GM20431 (cell line): Measurements from ENCODE around the gene CERS5.

Experiments used
- in situ Hi-C: fragments of 300-500 bp; cut with MseI, MboI; formaldehyde crosslinking; loops from one replicate; pipeline ENCODE4 v1.15.0; 2020; ENCODE audit warnings: low sequenced_read_pairs; ENCODE audit not compliant: unreplicated experiment

CERS5 gene

GRCh38 chr12:50145439-50145838, 21.7 kb downstream of the CERS5 start:
- in situ Hi-C loops: no loop called here

DNA sequence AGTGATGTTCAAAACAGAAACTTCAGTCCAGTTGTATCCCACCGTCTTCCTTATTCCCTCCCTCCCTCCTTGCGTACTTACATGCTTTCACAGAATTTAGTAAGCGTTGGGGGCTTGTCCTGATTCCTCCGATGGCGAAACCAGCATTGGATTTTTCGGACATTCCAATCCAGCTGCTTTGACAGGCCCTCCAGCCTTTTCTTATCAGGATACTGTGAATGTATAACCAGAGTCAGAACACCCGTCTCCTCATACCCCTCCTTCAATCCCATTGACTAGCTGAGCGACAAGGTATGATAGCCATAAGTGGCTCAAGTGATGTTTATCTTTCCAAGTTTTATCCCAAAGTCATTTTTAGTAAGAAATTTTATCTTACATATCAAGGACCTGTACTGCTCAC, 24.2 kb downstream of the CERS5 start:
- in situ Hi-C loops: no loop called here

GRCh38 chr12:50132505-50133135, 34.5 kb downstream of the CERS5 start:
- in situ Hi-C loops: no loop called here

GRCh38 chr12:50129290-50129689, 37.9 kb downstream of the CERS5 start:
- in situ Hi-C loops: no loop called here

GRCh38 chr12:50127546-50127945, 39.6 kb downstream of the CERS5 start:
- in situ Hi-C loops: no loop called here

DNA sequence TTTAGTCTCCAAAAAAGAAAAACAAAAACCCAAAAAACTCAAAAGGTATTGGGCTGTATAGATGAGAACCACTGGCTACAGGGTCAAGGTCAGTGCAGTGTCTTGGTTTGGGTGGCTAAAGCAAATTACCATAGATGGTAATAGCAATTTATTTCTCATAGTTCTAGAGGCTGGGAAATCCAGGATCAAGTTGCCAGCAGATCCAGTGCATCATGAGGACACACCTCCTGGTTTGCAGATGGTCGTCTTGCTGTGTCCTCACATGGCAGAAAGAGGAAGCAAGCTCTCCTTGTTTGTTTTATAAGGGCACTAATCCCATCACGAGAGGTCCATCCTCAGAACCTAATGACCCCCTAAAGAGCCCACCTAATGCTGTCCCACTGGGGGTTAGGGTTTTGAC, 44.0 kb downstream of the CERS5 start:
- in situ Hi-C loops: no loop called here

DNA sequence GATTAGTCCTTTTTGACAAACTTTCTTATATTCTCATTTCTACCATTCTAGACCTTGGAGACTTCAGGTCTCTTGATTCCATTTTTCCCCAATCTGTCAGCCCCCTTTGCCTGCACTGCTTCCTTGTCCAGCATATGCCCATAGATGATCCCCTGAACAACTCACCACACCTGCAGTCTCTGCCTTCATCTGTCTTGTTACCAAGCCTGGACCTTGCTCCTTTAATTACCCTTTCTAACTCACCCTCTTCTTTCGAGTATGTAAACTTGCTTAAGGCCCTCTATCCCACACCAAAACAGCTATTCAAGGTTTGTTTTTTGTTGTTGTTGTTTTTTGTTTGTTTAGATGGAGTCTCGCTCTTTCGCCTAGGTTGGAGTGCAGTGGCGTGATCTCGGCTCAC, 45.5 kb downstream of the CERS5 start:
- in situ Hi-C loops: no loop called here

- in situ Hi-C loops: no loop called here
Measured at GRCh38 chr12:50120953-50121352, 46.2 kb downstream of the CERS5 start.

DNA sequence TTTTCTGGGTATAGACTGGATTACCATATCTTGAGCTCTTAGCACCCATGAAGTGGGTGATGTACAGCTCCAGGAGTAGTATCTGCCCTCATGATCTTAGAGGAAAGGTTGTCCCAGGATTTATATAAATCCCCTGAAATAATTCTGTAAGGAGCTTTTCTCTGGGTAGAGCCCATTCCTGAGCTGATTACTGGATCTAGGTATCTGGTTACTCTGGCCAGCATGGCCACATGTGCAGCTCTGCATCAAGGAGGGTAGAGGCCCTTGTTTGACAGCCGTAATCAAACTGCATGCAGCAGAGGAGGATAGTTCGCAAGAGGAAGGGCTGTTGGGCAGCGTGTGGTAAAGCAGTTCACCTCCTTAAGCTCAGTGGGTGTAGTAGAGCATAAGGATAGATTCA, 46.6 kb downstream of the CERS5 start:
- in situ Hi-C loops: no loop called here

DNA sequence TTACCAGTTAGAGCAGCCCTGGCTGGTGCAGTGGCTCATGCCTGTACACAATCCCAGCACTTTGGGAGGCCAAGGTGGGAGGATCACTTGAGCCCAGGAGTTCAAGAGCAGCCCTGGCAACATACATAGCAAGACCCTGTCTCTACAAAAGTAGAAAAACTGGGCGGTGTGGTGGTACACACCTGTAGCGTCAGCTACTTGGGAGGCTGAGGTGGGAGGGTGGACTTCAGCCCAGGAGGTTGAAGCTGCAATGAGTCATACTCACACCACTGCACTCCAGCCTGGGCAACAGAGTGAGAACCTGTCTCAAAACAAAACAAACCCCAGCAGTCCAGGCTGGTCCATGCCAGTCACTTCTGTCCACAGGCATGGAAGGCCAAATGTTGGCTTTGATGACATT, 47.8 kb downstream of the CERS5 start:
- in situ Hi-C loops: no loop called here

DNA sequence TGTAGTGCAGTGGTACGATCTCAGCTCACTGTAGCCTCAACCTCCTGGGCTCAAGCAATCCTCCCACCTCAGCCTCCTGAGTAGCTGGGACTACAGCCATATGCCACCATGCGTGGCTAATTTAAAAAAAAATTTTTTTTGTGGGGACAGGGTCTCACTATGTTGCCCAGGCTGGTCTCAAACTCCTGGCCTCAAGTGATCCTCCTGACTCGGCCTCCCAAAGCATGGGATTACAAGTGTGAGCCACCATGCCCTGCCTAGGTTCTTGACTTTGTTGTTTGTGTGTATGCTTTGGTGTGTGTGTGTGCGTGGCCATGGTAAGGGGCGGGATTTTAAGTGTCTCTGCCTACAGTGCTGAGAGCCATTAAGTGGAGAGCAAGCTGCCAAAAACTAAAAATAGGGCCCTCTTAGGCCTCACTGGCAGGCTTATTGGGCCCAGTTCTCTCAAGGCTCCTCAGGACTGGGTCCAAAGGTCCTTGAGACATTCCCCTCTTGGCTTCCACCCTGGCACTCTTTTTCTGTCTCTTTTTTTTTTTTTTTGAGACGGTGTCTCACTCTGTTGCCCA, 50.0 kb downstream of the CERS5 start:
- in situ Hi-C loops: no loop called here

- in situ Hi-C loops: no loop called here
Measured at GRCh38 chr12:50112456-50113218, 54.5 kb downstream of the CERS5 start.

GRCh38 chr12:50111693-50112455, 55.3 kb downstream of the CERS5 start, which contains the start of gene COX14:
TSS of gene COX14 (plus strand) at chr12:50112236. CDS start at chr12:50120044, 7,808 bp downstream.
- in situ Hi-C loops: no loop called here

DNA sequence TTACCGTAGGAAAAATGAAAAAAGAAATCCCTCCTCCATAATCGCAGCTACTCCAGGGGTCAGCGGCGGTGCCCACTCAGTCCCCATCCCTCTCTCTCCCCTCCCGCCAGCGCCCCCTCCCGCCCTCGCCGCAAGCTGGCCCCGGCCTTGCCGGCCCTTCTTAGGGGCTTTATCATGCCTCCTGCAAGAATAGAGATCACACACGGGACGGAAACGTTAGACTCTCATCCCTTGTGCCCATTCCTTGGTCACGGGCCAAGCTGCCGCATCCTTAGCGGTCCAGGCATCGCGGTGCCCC, 55.8 kb downstream of the CERS5 start:
- in situ Hi-C loops: no loop called here

DNA sequence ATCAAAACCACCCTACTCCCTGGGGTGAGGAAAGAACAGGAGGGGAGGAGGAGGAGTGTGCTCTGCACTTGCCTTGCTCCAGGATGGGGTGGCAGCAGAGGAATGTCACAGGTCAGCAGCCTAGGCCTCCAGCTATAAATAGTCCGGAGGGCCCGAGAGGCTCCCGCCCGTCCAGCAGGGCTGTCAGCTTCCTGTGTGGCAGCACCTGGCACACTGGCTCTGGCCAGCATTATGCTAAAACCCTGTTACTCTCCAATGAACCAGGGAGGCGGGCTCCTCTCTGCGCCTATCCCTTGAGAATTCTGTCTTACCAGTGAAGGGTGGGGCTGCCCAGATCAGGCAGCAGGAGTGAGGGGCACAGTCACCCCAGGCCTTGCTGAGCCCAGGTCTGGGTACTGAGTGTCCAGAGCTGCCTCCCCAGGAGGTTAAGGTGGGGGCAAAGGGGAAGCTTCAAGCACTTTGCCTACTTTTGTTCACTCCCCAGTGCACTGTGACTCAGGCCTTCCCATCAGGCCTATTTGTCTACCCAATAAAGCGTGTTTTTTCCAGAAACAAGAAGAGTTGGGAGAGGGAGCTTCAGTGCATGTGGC, 56.3 kb downstream of the CERS5 start:
- in situ Hi-C loops: no loop called here

DNA sequence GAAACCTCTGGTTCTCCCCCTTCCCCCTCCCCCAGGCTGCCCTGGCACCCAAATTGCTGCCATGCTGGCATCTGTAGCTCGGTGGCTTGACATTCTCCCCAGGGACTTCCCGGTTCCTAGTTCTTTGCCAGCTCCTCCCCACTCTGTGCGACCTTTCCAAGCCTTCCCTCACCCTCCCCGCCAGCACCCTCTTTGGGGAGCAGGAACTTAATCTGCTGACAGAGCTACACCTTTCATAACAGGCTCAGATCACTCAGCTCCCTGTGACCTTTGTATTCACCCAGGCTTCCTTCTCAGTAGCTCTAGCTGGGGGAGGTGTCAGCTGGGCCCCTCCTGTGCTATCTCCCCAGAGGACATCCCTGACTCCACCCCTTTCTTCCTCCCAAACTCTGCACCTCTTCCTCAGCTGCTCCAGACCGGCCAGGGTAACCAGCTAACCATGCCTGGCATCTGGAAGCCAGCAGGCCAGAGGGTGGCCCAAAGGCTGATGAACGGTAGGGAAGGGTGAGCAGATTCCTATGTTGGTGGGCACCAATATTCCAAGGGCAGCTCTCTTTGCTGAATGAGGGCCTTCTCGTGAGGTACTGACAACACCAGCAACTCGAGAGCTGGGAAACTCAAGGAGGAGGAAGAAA, 56.9 kb downstream of the CERS5 start:
- in situ Hi-C loops: no loop called here

DNA sequence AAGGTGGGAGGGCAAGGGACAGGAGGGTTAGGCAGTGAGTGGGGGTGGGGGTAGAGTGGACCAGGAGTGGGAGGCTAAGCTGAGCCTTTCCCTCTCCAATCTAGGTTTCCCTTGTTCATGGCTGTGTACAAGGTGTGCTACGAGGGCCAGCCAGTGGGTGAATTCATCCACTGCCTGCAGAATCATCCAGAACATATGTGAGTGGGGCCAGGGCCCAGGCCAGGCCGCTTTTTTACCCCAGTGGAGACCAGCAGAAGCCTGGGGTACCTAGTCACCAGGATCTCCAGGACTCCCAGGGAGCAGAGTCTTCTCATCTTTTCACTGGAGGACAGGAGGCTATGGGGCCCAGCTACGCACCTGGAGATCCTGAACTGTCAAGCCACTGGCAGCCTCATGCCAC, 57.9 kb downstream of the CERS5 start:
- in situ Hi-C loops: no loop called here

DNA sequence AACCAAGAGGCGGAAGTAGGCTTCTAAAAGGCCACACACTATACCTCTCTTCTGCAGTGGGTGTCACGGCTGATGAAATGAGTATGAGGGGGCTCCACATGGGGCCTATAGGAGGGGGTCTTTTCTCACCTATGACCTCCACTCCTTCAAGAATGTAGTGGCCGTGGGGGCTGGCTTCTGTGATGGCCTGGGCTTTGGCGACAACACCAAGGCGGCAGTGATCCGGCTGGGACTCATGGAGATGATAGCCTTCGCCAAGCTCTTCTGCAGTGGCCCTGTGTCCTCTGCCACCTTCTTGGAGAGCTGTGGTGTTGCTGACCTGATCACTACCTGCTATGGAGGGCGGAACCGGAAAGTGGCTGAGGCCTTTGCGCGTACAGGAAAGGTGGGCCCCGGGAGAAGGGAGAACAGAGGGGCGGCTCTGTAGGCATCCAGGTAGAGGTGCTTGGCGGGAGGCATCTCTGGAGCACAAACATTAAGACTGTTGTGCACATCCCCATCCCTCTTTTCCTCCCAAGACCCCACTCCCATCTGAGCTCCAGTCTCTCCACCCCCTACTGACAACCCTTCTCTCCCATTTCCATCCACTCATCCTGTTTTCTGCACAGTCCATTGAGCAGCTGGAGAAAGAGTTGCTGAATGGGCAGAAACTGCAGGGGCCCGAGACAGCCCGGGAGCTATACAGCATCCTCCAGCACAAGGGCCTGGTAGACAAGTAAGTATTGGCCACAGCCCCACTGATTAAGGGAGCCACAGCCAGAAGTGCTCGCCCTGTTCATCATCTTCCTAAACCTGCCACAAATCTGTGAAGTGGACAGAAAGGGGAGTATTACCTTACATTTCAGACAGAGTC, 59.5 kb downstream of the CERS5 start:
- in situ Hi-C loops: no loop called here

- in situ Hi-C loops: no loop called here
Measured at GRCh38 chr12:50106907-50107306, 60.3 kb downstream of the CERS5 start.
